ENCODE results near the gene PAX3. TPM values are rescaled to one million over a fixed set of nuclear protein-coding genes. Genes with fewer than 3 reads are reported as not detected.

PAX3 gene
- total and polyA plus RNA-seq, 4 donors: not detected

DNA sequence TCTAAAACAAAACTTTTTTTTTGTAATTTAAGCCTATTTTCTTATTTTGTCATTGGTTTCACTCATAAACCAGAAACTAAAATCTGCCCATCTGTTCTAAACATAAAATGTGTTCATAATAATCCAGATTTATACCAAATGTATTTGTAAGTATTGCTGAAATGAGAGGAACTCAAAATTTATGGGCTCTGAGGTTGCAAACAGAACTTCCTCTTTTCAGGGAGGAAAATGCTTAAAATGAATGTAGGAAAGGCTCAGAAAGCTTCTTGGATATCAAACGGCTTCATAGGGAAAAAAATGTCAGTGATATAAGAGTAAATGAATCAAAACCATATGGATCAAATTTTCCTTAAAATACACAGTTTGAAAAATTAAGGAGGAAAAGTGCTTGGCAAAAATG lies 83.9 kb downstream of the PAX3 start:
- no peak overlapping the region for H3K27ac ChIP-seq (ENCODE audit: low read depth in 1 of 2, low read length in 1 of 2)
- H3K4me1 ChIP-seq (ENCODE audit: control insufficient read depth in 5 of 5, insufficient read depth in 5 of 5, low read length in 5 of 5): no peaks in the 10 kb centered on the region
- H3K9ac ChIP-seq (ENCODE audit: insufficient read depth in 1 of 2, low read length in 2 of 2): no peak overlapping the region
- peaks cover 0 to 20% (median 0%) of the 10 kb centered on the region in 3 donors for H3K27me3 ChIP-seq (ENCODE audit: control insufficient read depth in 3 of 3, insufficient read depth in 3 of 3, low read length in 2 of 3)
- ATAC-seq (ENCODE audit: insufficient read depth, low FRiP score) (no peak), DNase-seq (no peak)
- H3K36me3 ChIP-seq (ENCODE audit: control insufficient read depth in 4 of 4, insufficient read depth in 4 of 4, low read length in 4 of 4): no peaks in the 10 kb centered on the region
- TF ChIP-seq CTCF (IDR thresholded peaks at IDR 0.05; ENCODE audit: control extremely low read depth, extremely low read depth): no peak
- 18 to 30% methylated on average over 1 of the region's 1 CpG for WGBS, 2 donors
- no peak overlapping the region for H3K4me3 ChIP-seq
- H3K9me3 ChIP-seq (ENCODE audit: control insufficient read depth in 4 of 4, insufficient read depth in 3 of 4, low read length in 3 of 4): no peaks in the 10 kb centered on the region

DNA sequence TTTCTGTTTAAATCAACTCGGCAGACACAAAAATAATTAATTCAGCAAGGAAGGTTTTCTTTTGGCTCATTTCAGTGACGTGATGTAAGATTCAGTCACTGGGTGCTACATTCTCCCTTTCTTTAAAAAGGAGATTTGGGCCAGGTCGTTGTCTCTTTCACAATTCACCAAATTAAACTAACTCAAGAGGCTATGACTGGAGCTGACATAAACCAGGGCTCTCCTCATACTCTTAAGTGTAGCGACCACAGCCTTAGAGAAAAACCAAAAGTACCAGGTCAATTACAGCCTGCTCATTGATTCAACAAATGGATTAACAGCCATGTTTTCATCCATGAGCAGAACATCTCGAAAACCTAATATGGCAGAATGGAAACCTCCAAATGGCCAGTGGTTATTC lies 85.7 kb downstream of the PAX3 start:
- Histone ChIP-seq H3K27me3 (ENCODE audit: control insufficient read depth in 3 of 3, insufficient read depth in 3 of 3, low read length in 2 of 3) (peaks cover 0 to 20% (median 0%) of the 10 kb centered on the region in 3 donors), H3K4me1 (ENCODE audit: control insufficient read depth in 5 of 5, insufficient read depth in 5 of 5, low read length in 5 of 5) (no peaks in the 10 kb centered on the region), H3K9ac (ENCODE audit: insufficient read depth in 1 of 2, low read length in 2 of 2) (no peak overlapping the region), H3K9me3 (ENCODE audit: control insufficient read depth in 4 of 4, insufficient read depth in 3 of 4, low read length in 3 of 4) (no peaks in the 10 kb centered on the region), H3K27ac (ENCODE audit: low read depth in 1 of 2, low read length in 1 of 2) (no peak overlapping the region), H3K4me3 (no peak overlapping the region), H3K36me3 (ENCODE audit: control insufficient read depth in 4 of 4, insufficient read depth in 4 of 4, low read length in 4 of 4) (no peaks in the 10 kb centered on the region)
- WGBS, 2 donors: 73 to 84% methylated on average over 5 of the region's 5 CpGs
- DNase-seq (no peak), ATAC-seq (ENCODE audit: insufficient read depth, low FRiP score) (no peak)
- no peak for TF ChIP-seq CTCF (IDR thresholded peaks at IDR 0.05; ENCODE audit: control extremely low read depth, extremely low read depth)

- Histone ChIP-seq H3K27ac (ENCODE audit: low read depth in 1 of 2, low read length in 1 of 2) (no peak overlapping the region), H3K9ac (ENCODE audit: insufficient read depth in 1 of 2, low read length in 2 of 2) (no peak overlapping the region), H3K4me3 (no peak overlapping the region), H3K9me3 (ENCODE audit: control insufficient read depth in 4 of 4, insufficient read depth in 3 of 4, low read length in 3 of 4) (no peaks in the 10 kb centered on the region), H3K27me3 (ENCODE audit: control insufficient read depth in 3 of 3, insufficient read depth in 3 of 3, low read length in 2 of 3) (peaks cover 0 to 21% (median 0%) of the 10 kb centered on the region in 3 donors), H3K36me3 (ENCODE audit: control insufficient read depth in 4 of 4, insufficient read depth in 4 of 4, low read length in 4 of 4) (no peaks in the 10 kb centered on the region), H3K4me1 (ENCODE audit: control insufficient read depth in 5 of 5, insufficient read depth in 5 of 5, low read length in 5 of 5) (no peaks in the 10 kb centered on the region)
- TF ChIP-seq CTCF (IDR thresholded peaks at IDR 0.05; ENCODE audit: control extremely low read depth, extremely low read depth): no peak
- ATAC-seq (ENCODE audit: insufficient read depth, low FRiP score): no peak
- DNase-seq: no peak
- WGBS, 2 donors: 76 to 86% methylated on average over 4 of the region's 4 CpGs
These were observed 86.2 kb downstream of the PAX3 start for GRCh38 chr2:222212571-222212970.

GRCh38 chr2:222208010-222208690 lies 90.6 kb downstream of the PAX3 start:
- 70 to 87% methylated on average over 4 of the region's 4 CpGs for WGBS, 2 donors
- Histone ChIP-seq H3K36me3 (ENCODE audit: control insufficient read depth in 4 of 4, insufficient read depth in 4 of 4, low read length in 4 of 4) (no peaks in the 10 kb centered on the region), H3K27ac (ENCODE audit: low read depth in 1 of 2, low read length in 1 of 2) (no peak overlapping the region), H3K4me3 (no peak overlapping the region), H3K4me1 (ENCODE audit: control insufficient read depth in 5 of 5, insufficient read depth in 5 of 5, low read length in 5 of 5) (no peaks in the 10 kb centered on the region), H3K9ac (ENCODE audit: insufficient read depth in 1 of 2, low read length in 2 of 2) (no peak overlapping the region), H3K27me3 (ENCODE audit: control insufficient read depth in 3 of 3, insufficient read depth in 3 of 3, low read length in 2 of 3) (peaks cover 2 to 13% (median 10%) of the 10 kb centered on the region in 3 donors), H3K9me3 (ENCODE audit: control insufficient read depth in 4 of 4, insufficient read depth in 3 of 4, low read length in 3 of 4) (no peaks in the 10 kb centered on the region)
- no peak for TF ChIP-seq CTCF (IDR thresholded peaks at IDR 0.05; ENCODE audit: control extremely low read depth, extremely low read depth)
- ATAC-seq (ENCODE audit: insufficient read depth, low FRiP score) (no peak), DNase-seq (no peak)
